ENCODE data around the gene GGT5.
"Not testable (repeated sequence)": the region's sequence is repeated elsewhere in the genome, so short reads cannot be mapped to it uniquely, and the experiment has no call there.

GGT5 gene

GRCh38 chr22:24200619-24201212, 44.2 kb downstream of the GGT5 start:
- no peak for DNase-seq

- DNase-seq: no peak
These were observed 46.2 kb downstream of the GGT5 start for GRCh38 chr22:24198682-24199052.

DNA sequence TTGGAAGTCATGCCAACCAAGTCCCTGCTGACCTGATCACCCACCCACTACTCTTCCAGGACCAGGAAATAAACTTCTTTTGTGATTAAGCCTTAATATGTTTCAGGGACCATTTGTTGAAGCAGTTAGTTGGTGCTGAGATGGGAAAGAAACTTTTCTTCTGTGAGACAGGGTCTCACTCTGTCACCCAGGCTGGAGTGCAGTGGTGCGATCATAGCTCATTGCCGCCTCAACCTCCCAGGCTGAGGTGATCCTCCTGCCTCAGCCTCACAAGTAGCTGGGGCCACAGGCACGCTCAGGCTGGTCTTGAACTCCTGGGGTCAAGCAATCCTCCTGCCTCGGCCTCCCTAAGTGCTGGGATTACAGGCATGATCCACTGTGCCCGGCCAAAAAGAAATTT, 53.0 kb downstream of the GGT5 start:
- no peak for DNase-seq

- DNase-seq: no peak
These were observed 53.5 kb downstream of the GGT5 start for GRCh38 chr22:24191381-24191841.

DNA sequence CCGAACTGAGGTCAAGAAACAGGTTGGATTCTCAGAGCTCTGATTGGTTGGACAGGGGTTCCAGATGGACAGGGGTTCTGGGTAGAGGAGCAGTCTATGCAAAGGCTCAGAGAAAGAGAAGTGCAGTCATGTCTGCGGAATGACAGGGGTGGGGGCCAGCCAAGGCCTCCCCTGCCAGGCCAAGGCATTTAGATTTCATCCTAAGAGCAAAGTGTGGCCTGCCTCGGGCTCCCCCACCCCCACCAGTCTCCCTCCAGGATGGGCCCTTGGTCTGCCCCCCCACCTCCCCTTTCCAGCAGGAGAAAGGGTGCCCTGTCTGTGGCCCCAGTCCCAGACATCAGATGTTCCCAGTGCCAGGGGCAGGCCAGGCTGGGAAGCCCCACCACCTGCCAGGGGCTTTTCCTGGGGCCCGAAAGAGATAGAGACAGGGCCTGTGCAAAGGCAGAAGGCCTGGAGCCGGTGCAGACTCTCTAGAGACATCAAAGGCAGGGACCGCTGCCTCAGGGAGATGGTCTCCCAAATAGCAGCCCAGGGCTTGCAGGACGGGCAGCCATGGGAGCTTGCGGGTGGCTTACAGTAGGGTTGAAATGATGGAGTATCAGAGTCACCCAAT, 54.2 kb downstream of the GGT5 start:
- no peak for DNase-seq

DNA sequence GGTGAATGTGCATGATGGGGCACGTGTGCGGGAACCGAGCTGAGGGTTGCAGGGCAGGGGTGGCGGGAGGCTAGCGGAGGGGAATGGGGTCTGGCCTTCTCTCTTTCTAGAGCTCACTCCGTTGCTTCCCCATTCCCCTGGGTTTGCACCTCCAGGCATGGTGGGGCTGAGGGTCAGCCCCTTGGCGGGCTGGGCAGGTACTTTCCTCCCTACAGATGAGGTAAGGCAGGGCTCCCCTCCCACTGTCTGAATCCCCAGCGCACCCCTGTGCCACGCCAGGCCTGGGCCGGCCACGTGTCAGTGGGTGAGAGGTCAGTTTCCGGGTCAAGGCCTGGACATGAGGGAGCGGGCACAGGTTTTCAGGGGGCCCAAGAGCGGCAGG, 54.7 kb downstream of the GGT5 start:
- no peak for DNase-seq

- DNase-seq: peak in 1 of 4 experiments; percentile 22
These were observed 55.4 kb downstream of the GGT5 start for GRCh38 chr22:24189249-24190158.

DNA sequence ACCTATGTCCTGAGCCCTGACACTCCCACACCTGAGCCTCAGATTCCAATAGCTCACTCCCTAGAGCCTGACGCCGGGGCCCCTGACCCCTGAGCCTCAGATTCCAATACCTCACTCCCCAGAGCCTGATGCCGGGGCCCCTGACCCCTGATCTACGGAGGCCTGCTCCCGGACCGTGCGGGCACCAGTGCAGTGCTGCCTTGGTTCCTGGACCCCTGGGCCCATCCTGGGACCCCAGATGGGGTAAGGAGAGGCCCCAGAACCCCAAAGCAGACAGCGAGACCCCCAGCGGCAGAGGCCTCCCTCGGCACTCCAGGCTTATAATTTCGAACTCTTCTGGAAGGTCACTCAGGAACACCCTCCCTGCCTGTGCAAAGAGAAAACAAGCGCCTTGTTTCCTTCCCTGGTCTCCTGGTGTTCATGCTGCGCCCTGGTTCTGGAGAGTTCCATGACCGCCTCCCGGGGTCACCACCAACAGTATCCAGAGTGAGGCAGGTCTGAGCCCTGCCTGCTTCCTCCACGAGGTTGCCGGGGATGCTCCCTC, 56.1 kb downstream of the GGT5 start:
- DNase-seq: no peak

GRCh38 chr22:24187731-24188644, 56.9 kb downstream of the GGT5 start:
- no peak for DNase-seq

DNA sequence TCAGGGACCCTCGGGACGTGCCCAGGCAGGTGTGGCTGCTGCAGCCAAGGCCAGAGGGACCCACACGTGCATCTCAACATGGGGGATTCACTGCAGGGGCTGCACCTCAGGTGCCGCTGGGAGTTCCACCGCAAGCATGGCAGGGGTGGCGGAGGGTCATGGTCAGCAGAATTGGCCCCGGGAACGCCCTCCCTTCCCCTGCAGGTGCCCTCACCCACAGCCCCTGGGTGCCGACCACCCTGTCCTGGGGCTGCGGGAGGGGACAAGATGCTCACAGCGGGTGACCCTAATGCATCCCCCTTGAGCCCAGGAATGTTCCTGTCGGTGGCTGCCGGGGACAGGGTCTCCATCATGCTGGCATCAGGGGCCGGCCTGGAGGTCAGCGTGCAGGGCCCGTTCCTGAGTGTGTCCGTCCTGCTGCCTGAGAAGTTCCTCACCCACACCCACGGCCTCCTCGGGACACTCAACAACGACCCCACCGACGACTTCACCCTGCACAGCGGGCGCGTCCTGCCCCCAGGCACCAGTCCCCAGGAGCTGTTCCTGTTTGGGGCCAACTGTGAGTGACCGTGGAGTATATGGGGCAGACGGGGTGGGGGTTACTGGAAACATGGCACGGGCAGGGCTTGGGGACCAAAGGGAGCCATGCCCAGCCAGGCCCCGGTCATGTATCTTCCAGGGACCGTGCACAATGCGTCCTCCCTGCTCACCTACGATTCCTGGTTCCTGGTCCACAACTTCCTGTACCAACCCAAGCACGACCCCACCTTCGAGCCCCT, 57.8 kb downstream of the GGT5 start:
- DNase-seq: no peak

- DNase-seq: no peak
These were observed 58.5 kb downstream of the GGT5 start for GRCh38 chr22:24186352-24186740.

GRCh38 chr22:24185501-24186351, 59.2 kb downstream of the GGT5 start:
- no peak for DNase-seq

DNA sequence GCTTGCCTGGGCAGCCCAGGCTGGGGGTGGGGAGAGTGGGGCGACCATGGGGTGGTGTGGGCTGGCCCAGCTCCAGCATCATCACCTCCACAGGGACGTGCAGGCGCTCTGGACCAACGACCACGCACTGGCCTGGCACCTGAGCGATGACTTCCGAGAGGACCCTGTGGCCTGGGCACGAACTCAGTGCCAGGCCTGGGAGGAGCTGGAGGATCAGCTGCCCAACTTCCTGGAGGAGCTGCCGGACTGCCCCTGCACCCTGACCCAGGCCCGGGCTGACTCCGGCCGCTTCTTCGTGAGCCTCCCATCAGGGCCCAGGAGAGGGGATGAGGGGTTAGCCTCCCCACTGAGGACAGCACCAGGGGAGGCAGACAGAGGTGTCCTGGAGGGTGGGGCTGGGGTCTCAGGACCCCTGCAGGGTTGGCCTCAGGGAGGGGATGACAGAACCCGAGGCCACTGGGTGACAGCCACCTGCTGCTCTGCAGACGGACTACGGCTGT, 59.8 kb downstream of the GGT5 start:
- DNase-seq: no peak

- DNase-seq: no peak
These were observed 60.7 kb downstream of the GGT5 start for GRCh38 chr22:24184057-24184798.

GRCh38 chr22:24183321-24184031, 61.4 kb downstream of the GGT5 start:
- no peak for DNase-seq

DNA sequence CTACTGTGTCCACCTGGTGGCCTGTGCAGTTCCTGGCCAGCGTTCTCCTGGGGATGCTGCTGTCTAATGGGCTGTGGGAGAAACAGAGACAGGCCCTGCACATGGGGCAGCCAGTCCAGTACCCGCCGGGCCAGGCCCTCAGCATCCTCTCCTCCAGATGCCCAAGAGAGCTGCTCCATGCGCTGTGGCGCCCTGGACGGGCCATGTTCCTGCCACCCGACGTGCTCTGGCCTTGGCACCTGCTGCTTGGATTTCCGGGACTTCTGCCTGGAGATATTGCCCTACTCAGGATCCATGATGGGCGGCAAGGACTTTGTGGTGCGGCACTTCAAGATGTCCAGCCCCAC, 62.0 kb downstream of the GGT5 start:
- not testable (repeated sequence) for DNase-seq

GRCh38 chr22:24181996-24182899, 62.6 kb downstream of the GGT5 start:
- DNase-seq: no peak
